Prostate gland (tissue), 2 donors: ENCODE results near the gene DSTYK. TPM values are rescaled to one million over a fixed set of nuclear protein-coding genes. Genes with fewer than 3 reads are reported as not detected.

Experiments used
- DNase-seq: peaks from one replicate; pipeline ENCODE4 v3.0.0-alpha.2; 2019; ENCODE audit warnings: low spot score
- H3K27ac ChIP-seq, 2 donors: fragments of 200-600 bp; sonication (generic); 2 replicates each; pipeline ENCODE4 v1.5.1; 2017 to 2019
- H3K27me3 ChIP-seq: fragments of 200-600 bp; sonication (generic); replicated peaks from 2 replicates; pipeline ENCODE4 v1.5.1; 2019; ENCODE audit not compliant: insufficient read depth
- H3K36me3 ChIP-seq, 2 donors: fragments of 200-600 bp; sonication (generic); 1 replicate in 1 of 2; 2 replicates in 1 of 2; pipeline versions ENCODE4 v1.5.1 to v1.8.1; 2017 to 2019
- H3K4me1 ChIP-seq: fragments of 200-600 bp; sonication (generic); replicated peaks from 2 replicates; pipeline ENCODE4 v1.5.1; 2019
- H3K4me3 ChIP-seq, 2 donors: fragments of 200-600 bp; sonication (generic); 2 replicates each; pipeline ENCODE4 v1.5.1; 2017 to 2019
- H3K9me3 ChIP-seq: fragments of 200-600 bp; sonication (generic); 2 replicates; pipeline ENCODE4 v1.5.1; 2017
- CTCF ChIP-seq, 4 experiments: fragments of 200-600 bp in 2 of 4; fragments of 450-650 bp in 2 of 4; sonication (generic) in 2 of 4; IDR thresholded peaks; 1 replicate in 3 of 4; 2 replicates in 1 of 4; pipeline ENCODE4 v1.5.1; 2016 to 2019; ENCODE audit warnings: antibody characterized with exemption in 4 of 4, mild to moderate bottlenecking in 2 of 4, moderate library complexity in 2 of 4
- POLR2A ChIP-seq: fragments of 450-650 bp; IDR thresholded peaks from one replicate; pipeline ENCODE4 v1.6.1; 2016; ENCODE audit warnings: antibody characterized with exemption, mild to moderate bottlenecking
- POLR2AphosphoS5 ChIP-seq: sonication (generic); formaldehyde crosslinking; IDR thresholded peaks from one replicate; pipeline ENCODE4 v1.6.1; 2017; ENCODE audit warnings: antibody characterized with exemption
- WGBS: methylation state at CpG from one replicate; pipeline ENCODE4 v1.1.5; 2018; 5-methylcytosine and 5-hydroxymethylcytosine counted together
- intact Hi-C: fragments of 100-400 bp; cut with DNase I; formaldehyde crosslinking; loops from one replicate; pipeline ENCODE4 v1.14.2; 2022
- total RNA-seq, 2 donors: library from RNA; depleted of rRNA; stranded (reverse); fragments of >200 nt; gene quantifications; one replicate each; pipeline ENCODE4 v1.1.0, GENCODE V29; 2016

Gene DSTYK
- total RNA-seq, 2 donors from 2014 or later, result 9.7 to 16.9 TPM

DNA sequence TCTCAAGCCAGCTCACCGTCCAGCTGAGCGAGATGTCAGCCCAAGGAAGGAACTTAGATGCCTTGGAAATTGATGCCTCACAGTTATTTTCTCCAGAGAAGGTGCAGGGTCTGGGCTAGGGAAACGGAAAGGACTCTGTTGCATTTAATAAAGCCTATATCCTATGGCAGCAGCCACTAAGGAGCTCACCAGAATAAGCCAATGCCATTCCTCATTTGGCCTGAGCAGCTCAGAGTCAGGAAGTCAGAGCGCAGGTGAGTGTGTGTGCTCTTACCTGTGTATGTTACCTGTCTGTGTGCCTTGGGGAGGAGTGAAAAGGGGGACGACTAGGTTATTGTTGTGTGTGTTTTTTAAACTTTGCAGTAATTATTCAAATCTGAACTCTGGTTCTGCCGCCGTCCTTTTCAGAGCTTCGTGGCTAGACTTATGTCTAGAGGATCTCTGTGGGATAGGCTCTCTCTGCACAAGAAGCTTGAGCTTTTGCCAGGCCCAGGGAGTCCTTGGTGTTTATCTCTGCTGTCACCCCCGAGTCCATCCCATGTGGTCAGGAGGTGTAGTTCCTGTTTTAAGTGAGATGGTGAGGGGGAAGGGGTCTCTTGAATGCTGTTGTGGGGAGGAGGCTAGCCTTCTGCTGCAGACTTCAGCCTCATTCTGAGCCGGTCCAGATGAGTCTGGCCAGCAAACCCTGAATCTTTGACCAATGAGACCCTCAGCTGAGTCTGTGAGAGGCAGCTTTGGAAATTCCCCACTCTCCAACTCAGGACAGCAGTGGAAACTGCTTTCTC, 18.6 kb upstream of the DSTYK start:
- H3K36me3 ChIP-seq, result no peaks in the 10 kb centered on the region
- no peak overlapping the region for H3K27ac ChIP-seq
- no peaks in the 10 kb centered on the region for H3K27me3 ChIP-seq
- no peak for DNase-seq
- TF ChIP-seq POLR2A (no peak), CTCF (IDR thresholded peaks at IDR 0.05) (no peak), POLR2AphosphoS5 (no peak)
- no peak overlapping the region for H3K4me3 ChIP-seq
- H3K4me1 ChIP-seq, result no peaks in the 10 kb centered on the region
- intact Hi-C loops, result loop anchor here (2.0 kb wide), 1 partner anchor 27 kb away; no protein-coding TSS in a partner anchor
- 34% methylated on average over 10 of the region's 10 CpGs for WGBS
- H3K9me3 ChIP-seq, result no peaks in the 10 kb centered on the region

GRCh38 chr1:205229399-205229871, 17.9 kb upstream of the DSTYK start:
- intact Hi-C loops, result loop anchor here (2.0 kb wide), 1 partner anchor 27 kb away; no protein-coding TSS in a partner anchor
- DNase-seq, result peak; percentile 51
- no peak for TF ChIP-seq POLR2AphosphoS5
- no peak for TF ChIP-seq POLR2A
- TF ChIP-seq CTCF (IDR thresholded peaks at IDR 0.05), result no peak
- H3K4me1 ChIP-seq, result no peaks in the 10 kb centered on the region
- no peak overlapping the region for H3K27ac ChIP-seq
- H3K9me3 ChIP-seq, result no peaks in the 10 kb centered on the region
- WGBS, result under 1% methylated on average over 15 of the region's 15 CpGs
- peak overlapping the region; percentile 40 to 44 for H3K4me3 ChIP-seq
- no peaks in the 10 kb centered on the region for H3K36me3 ChIP-seq
- H3K27me3 ChIP-seq, result no peaks in the 10 kb centered on the region

- Histone ChIP-seq H3K36me3 (no peaks in the 10 kb centered on the region), H3K9me3 (no peaks in the 10 kb centered on the region), H3K27me3 (no peaks in the 10 kb centered on the region), H3K27ac (no peak overlapping the region), H3K4me3 (peak overlapping the region; percentile 40 to 44), H3K4me1 (no peaks in the 10 kb centered on the region)
- no peak for TF ChIP-seq POLR2A
- no peak for TF ChIP-seq CTCF (IDR thresholded peaks at IDR 0.05)
- no peak for TF ChIP-seq POLR2AphosphoS5
- WGBS, result under 1% methylated on average over 27 of the region's 27 CpGs
- intact Hi-C loops, result loop anchor here (2.0 kb wide), 1 partner anchor 29 kb away; no protein-coding TSS in a partner anchor
- no peak for DNase-seq
Measured at GRCh38 chr1:205228093-205228521, 16.6 kb upstream of the DSTYK start.

- WGBS, result 0% methylated on average over 14 of the region's 44 CpGs
Measured at GRCh38 chr1:205227584-205228013, 16.1 kb upstream of the DSTYK start, which contains the start of gene TMCC2. Gene TMCC2, plus strand, starts transcription at chr1:205227946. Its CDS starts 619 bp downstream, at chr1:205228565.

More at GRCh38 chr1:205227584-205228013, 16.1 kb upstream of the DSTYK start, which contains the start of gene TMCC2:
- Histone ChIP-seq H3K4me1 (no peaks in the 10 kb centered on the region), H3K27me3 (no peaks in the 10 kb centered on the region), H3K36me3 (no peaks in the 10 kb centered on the region), H3K27ac (no peak within 1 kb of the TSS), H3K9me3 (no peaks in the 10 kb centered on the region), H3K4me3 (peak within 1 kb of the TSS; percentile 40 to 44)
- DNase-seq, result peak; percentile 71
- TF ChIP-seq POLR2AphosphoS5, result peak; percentile 66
- peak; percentile 17 for TF ChIP-seq POLR2A
- no peak for TF ChIP-seq CTCF (IDR thresholded peaks at IDR 0.05)
- intact Hi-C loops, result loop anchor here (2.0 kb wide), 1 partner anchor 29 kb away; no protein-coding TSS in a partner anchor
